C4-2B (cell line): ENCODE results near the gene PAK5.

Experiments
- ZFX ChIP-seq: fragments of 450-650 bp; IDR thresholded peaks from 2 replicates; pipeline ENCODE4 v1.6.1; 2017
- TF ChIP-seq, protein P1 (sequence below): fragments of 450-650 bp; conservative IDR thresholded peaks from 2 replicates; pipeline ENCODE4 v1.5.1; 2017; ENCODE audit warnings: mild to moderate bottlenecking

DNA sequence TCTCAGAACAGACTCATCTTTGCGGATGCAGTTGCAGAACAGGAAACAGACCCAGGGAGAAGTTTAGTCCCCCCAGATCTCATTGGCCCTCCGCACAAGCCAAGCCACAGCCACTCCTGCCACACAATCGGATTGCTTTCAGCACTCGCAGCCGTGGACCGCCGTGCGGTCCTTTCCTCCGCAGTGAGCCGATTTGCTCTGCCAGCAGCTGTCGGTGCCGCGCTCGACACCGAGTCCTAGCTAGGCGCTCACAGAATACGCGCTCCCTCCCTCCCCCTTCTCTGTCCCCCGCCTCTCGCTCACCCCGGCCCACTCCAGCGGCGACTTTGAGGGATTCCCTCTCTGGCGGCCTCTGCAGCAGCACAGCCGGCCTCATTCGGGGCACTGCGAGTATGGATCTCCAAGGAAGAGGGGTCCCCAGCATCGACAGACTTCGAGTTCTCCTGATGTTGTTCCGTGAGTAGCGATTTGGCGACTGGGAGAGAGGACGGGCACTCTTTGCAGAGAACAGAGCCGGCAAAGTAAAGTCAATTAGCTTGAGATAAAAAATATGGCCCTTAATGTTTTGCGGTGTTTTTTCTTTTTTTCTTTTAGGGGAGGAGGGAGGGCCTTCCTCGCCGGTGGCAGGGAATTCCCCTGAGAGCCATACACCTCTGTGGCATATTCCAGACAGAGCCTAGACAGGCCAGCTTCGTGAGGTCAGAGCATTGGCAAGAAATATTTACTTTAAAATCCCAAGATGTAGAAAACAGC, 324.2 kb downstream of the PAK5 start, which contains the start of gene LAMP5:
- TF ChIP-seq, protein P1, sequence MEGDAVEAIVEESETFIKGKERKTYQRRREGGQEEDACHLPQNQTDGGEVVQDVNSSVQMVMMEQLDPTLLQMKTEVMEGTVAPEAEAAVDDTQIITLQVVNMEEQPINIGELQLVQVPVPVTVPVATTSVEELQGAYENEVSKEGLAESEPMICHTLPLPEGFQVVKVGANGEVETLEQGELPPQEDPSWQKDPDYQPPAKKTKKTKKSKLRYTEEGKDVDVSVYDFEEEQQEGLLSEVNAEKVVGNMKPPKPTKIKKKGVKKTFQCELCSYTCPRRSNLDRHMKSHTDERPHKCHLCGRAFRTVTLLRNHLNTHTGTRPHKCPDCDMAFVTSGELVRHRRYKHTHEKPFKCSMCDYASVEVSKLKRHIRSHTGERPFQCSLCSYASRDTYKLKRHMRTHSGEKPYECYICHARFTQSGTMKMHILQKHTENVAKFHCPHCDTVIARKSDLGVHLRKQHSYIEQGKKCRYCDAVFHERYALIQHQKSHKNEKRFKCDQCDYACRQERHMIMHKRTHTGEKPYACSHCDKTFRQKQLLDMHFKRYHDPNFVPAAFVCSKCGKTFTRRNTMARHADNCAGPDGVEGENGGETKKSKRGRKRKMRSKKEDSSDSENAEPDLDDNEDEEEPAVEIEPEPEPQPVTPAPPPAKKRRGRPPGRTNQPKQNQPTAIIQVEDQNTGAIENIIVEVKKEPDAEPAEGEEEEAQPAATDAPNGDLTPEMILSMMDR: no peak
- TF ChIP-seq ZFX: no peak
